GM12878 (cell line): Measurements from ENCODE around the gene GATA2. TPM values are rescaled to one million over a fixed set of nuclear protein-coding genes. Genes with fewer than 3 reads are reported as not detected.

ENCODE experiments used
- ATAC-seq: fragments of 200-7000 bp; cut with Tn5 transposase; 3 replicates; pipeline ENCODE4 v1.9.1; 2020; ENCODE audit warnings: mild to moderate bottlenecking, moderate library complexity
- BruUV-seq: library from RNA; stranded (reverse); fragments of 400-500 nt; replicated peaks from 2 replicates; lab custom pipeline; 2021; lab: Mats Ljungman, UMichigan
- CTCF ChIA-PET: fragments of 300-600 bp; sonication (Branson Sonifier 250); formaldehyde crosslinking; extraction: SDS; loops from one replicate; lab custom pipeline; 2021; ENCODE audit warnings: inconsistent platforms; lab: Yijun Ruan, JAX
- POLR2A ChIA-PET: fragments of 350-600 bp; formaldehyde crosslinking; extraction: SDS; loops from one replicate; lab custom pipeline; 2021; ENCODE audit warnings: inconsistent platforms; lab: Charles Lee
- RAD21 ChIA-PET: fragments of 300-600 bp; sonication (Branson Sonifier 250); formaldehyde crosslinking; loops from one replicate; lab custom pipeline; 2023; ENCODE audit warnings: antibody characterized with exemption; ENCODE audit not compliant: unreplicated experiment; lab: Charles Lee
- SMC1A ChIA-PET: fragments of 300-600 bp; sonication (Branson Sonifier 250); formaldehyde crosslinking; loops from one replicate; lab custom pipeline; 2023; ENCODE audit not compliant: unreplicated experiment, uncharacterized antibody; lab: Charles Lee
- DNase-seq: peaks from one replicate; pipeline ENCODE4 v3.0.0-alpha.2; 2011; ENCODE audit warnings: low read depth, low spot score
- FAIRE-seq: peaks from 3 replicates; lab custom pipeline; 2011; peaks lifted over from hg19 to GRCh38; lab: Jason Lieb, UNC
- H2AFZ ChIP-seq: 2 replicates; pipeline ENCODE4 v1.6.0; 2011; ENCODE audit warnings: low read depth, low read length, control low read depth; ENCODE audit not compliant: control insufficient read depth
- H3K27ac ChIP-seq: 2 replicates; pipeline ENCODE4 v1.5.1; 2011; ENCODE audit warnings: control low read depth; ENCODE audit not compliant: control insufficient read depth, insufficient read depth
- H3K27me3 ChIP-seq, 2 experiments: replicated peaks in 1 of 2; 2 replicates each; pipeline versions ENCODE4 v1.6.0 to v1.6.1; 2011; ENCODE audit warnings: low read length in 1 of 2; ENCODE audit not compliant: control insufficient read depth in 2 of 2, insufficient read depth in 2 of 2
- H3K36me3 ChIP-seq, 2 experiments: 2 replicates each; pipeline ENCODE4 v1.5.1; 2011; ENCODE audit warnings: low read length in 1 of 2; ENCODE audit not compliant: control insufficient read depth in 2 of 2, insufficient read depth in 2 of 2
- H3K4me1 ChIP-seq: 2 replicates; pipeline ENCODE4 v1.6.1; 2011; ENCODE audit warnings: mild to moderate bottlenecking, low read length, moderate library complexity, mixed read lengths; ENCODE audit not compliant: control insufficient read depth, insufficient read depth
- H3K4me2 ChIP-seq: 2 replicates; pipeline ENCODE4 v1.6.0; 2011; ENCODE audit warnings: control low read depth; ENCODE audit not compliant: control insufficient read depth, insufficient read depth
- H3K4me3 ChIP-seq: fragments of 200-600 bp; sonication (generic); 2 replicates; pipeline ENCODE4 v1.5.1; 2016
- H3K79me2 ChIP-seq: 2 replicates; pipeline ENCODE4 v1.6.0; 2011; ENCODE audit warnings: low read length; ENCODE audit not compliant: control insufficient read depth, insufficient read depth
- H3K9ac ChIP-seq: 2 replicates; pipeline ENCODE4 v1.8.0; 2011; ENCODE audit warnings: low read length, control low read depth, mixed read lengths; ENCODE audit not compliant: control insufficient read depth, insufficient read depth
- H3K9me3 ChIP-seq: replicated peaks from 3 replicates; pipeline ENCODE4 v1.5.1; 2011; ENCODE audit warnings: mild to moderate bottlenecking, low read length; ENCODE audit not compliant: control insufficient read depth, insufficient read depth
- H4K20me1 ChIP-seq: 2 replicates; pipeline ENCODE4 v1.6.0; 2011; ENCODE audit not compliant: control insufficient read depth, insufficient read depth
- CREM ChIP-seq: IDR thresholded peaks from 2 replicates; pipeline ENCODE4 v1.6.1; 2014; ENCODE audit warnings: antibody characterized with exemption, low read depth
- LARP7 ChIP-seq: fragments of 450-650 bp; IDR thresholded peaks from 2 replicates; pipeline ENCODE4 v1.6.1; 2017; ENCODE audit warnings: mild to moderate bottlenecking
- WRNIP1 ChIP-seq: IDR thresholded peaks from 2 replicates; pipeline ENCODE4 v1.6.1; 2011; ENCODE audit warnings: low read depth, low read length, improper control_type of control experiment, borderline replicate concordance
- YY1 ChIP-seq: IDR thresholded peaks from 2 replicates; pipeline ENCODE4 v1.6.1; 2011; ENCODE audit warnings: low read depth, mild to moderate bottlenecking, low read length
- WGBS: methylation state at CpG from one replicate; pipeline ENCODE4 v1.1.6; 2016; ENCODE audit warnings: low lambda C conversion rate; ENCODE audit not compliant: insufficient replicate concordance, insufficient coverage; ENCODE audit errors: missing lambda C conversion rate; 5-methylcytosine and 5-hydroxymethylcytosine counted together
- in situ Hi-C: fragments of 300-500 bp; cut with MboI; formaldehyde crosslinking; loops from 9 replicates; pipeline ENCODE4 v1.14.3; 2018; ENCODE audit warnings: mixed read lengths
- intact Hi-C: fragments of 100-400 bp; cut with micrococcal nuclease; formaldehyde crosslinking; loops from one replicate; pipeline ENCODE4 v1.14.2; 2022; ENCODE audit not compliant: unreplicated experiment
- polyA plus RNA-seq, 11 experiments: library from polyadenylated mRNA; depleted of rRNA in 4 of 11; unstranded in 6 of 11; stranded (reverse) in 5 of 11; fragments of >200 nt; fragmentation: Nextera tagmentation in 4 of 11; fragmentation: Illumina TruSeq in 1 of 11; extraction: Ambion mirVana in 4 of 11; extraction: Trizol in 1 of 11; gene quantifications; 1 replicate in 1 of 11; 2 replicates in 10 of 11; pipeline versions ENCODE4 v1.2.1 to v1.2.3, GENCODE V29; 2011 to 2016; ENCODE audit warnings: inconsistent platforms in 2 of 11, missing spikeins in 2 of 11, low read depth in 1 of 11
- total RNA-seq, 4 experiments: library from RNA; depleted of rRNA in 3 of 4; stranded (reverse); fragments of >200 nt in 3 of 4; fragmentation: Illumina TruSeq in 1 of 4; extraction: Trizol in 1 of 4; gene quantifications; 2 replicates each; pipeline versions ENCODE4 v1.2.1 to v1.2.3, GENCODE V29; 2013 to 2021
- TF ChIP-seq, protein P1 (sequence below): fragments of 450-650 bp; IDR thresholded peaks from 2 replicates; pipeline ENCODE4 v1.6.1; 2018; ENCODE audit warnings: borderline replicate concordance, mild to moderate bottlenecking; ENCODE audit not compliant: partially characterized antibody
- TF ChIP-seq, protein P2 (sequence below): IDR thresholded peaks from 2 replicates; pipeline ENCODE4 v1.6.1; 2012; ENCODE audit warnings: mild to moderate bottlenecking, low read depth, low read length
- TF ChIP-seq, protein P3 (sequence below): fragments of 450-650 bp; IDR thresholded peaks from 2 replicates; pipeline ENCODE4 v1.6.1; 2017; ENCODE audit warnings: mild to moderate bottlenecking, moderate library complexity
- TF ChIP-seq, protein P4 (sequence below): fragments of 450-650 bp; conservative IDR thresholded peaks from 2 replicates; pipeline ENCODE4 v1.6.1; 2017; ENCODE audit warnings: mild to moderate bottlenecking, moderate library complexity

Gene GATA2
- total and polyA plus RNA-seq, 10 of the 15 experiments (the other 5 are each of a cell fraction or from before 2014, with no cell fraction given): 0.56 TPM; not detected in 9

DNA sequence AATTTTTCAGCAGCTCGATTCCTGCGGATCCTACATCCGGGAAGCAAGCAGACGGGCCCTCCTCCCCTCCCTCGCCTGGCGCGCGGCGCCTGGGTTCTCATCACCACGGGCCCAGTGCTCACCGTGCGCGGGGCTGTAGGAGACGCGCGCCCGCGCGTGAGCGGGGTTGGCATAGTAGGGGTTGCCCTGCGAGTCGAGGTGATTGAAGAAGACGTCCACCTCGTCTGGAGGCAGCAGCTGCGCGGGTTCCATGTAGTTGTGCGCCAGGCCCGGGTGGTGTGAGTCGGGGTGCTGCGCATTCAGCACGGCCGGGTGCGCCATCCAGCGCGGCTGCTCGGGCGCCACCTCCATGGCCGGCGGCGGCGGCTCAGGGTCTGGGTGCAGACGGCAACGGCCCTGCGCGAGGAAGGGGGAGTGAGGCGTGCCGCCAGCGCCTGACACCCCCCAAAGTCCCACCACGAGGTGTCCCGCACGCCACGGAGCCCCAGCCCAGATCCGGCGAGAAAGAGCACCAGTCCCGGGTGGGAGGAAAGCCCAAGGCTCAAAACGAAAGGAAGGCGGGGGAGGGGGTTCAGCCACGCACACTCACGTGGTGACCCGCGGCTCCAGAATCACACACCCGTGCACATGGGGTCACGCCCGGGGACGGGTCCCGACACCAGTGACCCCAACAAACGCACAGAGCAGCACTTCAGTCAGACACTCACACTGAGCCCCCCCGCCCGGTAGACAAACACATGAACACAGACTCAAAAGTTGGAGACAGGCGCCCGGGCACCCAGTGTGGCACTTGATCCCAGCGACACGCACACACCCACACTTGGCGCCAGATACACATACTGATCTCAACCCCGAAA is 6.1 kb downstream of the GATA2 start (continued):
- TF ChIP-seq, protein P1, sequence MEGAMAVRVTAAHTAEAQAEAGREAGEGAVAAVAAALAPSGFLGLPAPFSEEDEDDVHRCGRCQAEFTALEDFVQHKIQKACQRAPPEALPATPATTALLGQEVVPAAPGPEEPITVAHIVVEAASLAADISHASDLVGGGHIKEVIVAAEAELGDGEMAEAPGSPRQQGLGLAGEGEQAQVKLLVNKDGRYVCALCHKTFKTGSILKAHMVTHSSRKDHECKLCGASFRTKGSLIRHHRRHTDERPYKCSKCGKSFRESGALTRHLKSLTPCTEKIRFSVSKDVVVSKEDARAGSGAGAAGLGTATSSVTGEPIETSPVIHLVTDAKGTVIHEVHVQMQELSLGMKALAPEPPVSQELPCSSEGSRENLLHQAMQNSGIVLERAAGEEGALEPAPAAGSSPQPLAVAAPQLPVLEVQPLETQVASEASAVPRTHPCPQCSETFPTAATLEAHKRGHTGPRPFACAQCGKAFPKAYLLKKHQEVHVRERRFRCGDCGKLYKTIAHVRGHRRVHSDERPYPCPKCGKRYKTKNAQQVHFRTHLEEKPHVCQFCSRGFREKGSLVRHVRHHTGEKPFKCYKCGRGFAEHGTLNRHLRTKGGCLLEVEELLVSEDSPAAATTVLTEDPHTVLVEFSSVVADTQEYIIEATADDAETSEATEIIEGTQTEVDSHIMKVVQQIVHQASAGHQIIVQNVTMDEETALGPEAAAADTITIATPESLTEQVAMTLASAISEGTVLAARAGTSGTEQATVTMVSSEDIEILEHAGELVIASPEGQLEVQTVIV: no peak
- TF ChIP-seq YY1: no peak

DNA sequence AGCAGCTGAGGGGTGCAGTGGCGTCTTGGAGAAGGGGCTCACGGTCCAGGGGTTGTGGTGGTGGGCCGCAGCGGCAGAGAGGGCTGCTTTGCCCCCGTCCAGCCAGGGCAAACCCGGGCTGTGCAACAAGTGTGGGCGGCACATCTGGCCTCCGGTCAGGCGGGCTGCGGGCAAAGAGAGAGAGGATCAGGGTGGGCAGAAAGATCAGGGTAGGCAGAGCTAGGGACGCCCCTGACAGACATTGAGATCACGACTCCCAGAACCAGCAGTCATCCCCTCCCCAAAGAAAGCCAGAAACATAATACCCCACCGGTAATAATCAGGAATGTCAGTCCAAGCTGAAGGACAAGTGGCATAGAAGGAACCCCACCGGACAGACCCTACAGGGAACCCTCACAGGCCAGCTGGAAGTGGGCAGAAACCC is 6.8 kb downstream of the GATA2 start:
- Histone ChIP-seq H3K4me3 (no peak overlapping the region), H4K20me1 (no peaks in the 10 kb centered on the region; the same call in 1 of the 2 replicates), H3K4me1 (no peaks in the 10 kb centered on the region), H3K27ac (no peak overlapping the region), H3K27me3 (peaks cover 26 to 41% of the 10 kb centered on the region in 2 experiments), H3K9me3 (no peaks in the 10 kb centered on the region), H2AFZ (no peak overlapping the region), H3K36me3 (no peaks in the 10 kb centered on the region), H3K4me2 (no peak overlapping the region), H3K79me2 (no peaks in the 10 kb centered on the region), H3K9ac (no peak overlapping the region)
- POLR2A ChIA-PET: no interaction called here
- SMC1A ChIA-PET: no interaction called here
- CTCF ChIA-PET: no interaction called here
- FAIRE-seq (no peak), ATAC-seq (no peak), DNase-seq (no peak)
- intact Hi-C loops: no loop called here
- 30% methylated on average over 14 of the region's 14 CpGs for WGBS
- in situ Hi-C loops: no loop called here
- no TSS peak for BruUV-seq
- RAD21 ChIA-PET: no interaction called here
- TF ChIP-seq WRNIP1 (no peak), CREM (no peak), LARP7 (no peak)
- TF ChIP-seq, protein P2, sequence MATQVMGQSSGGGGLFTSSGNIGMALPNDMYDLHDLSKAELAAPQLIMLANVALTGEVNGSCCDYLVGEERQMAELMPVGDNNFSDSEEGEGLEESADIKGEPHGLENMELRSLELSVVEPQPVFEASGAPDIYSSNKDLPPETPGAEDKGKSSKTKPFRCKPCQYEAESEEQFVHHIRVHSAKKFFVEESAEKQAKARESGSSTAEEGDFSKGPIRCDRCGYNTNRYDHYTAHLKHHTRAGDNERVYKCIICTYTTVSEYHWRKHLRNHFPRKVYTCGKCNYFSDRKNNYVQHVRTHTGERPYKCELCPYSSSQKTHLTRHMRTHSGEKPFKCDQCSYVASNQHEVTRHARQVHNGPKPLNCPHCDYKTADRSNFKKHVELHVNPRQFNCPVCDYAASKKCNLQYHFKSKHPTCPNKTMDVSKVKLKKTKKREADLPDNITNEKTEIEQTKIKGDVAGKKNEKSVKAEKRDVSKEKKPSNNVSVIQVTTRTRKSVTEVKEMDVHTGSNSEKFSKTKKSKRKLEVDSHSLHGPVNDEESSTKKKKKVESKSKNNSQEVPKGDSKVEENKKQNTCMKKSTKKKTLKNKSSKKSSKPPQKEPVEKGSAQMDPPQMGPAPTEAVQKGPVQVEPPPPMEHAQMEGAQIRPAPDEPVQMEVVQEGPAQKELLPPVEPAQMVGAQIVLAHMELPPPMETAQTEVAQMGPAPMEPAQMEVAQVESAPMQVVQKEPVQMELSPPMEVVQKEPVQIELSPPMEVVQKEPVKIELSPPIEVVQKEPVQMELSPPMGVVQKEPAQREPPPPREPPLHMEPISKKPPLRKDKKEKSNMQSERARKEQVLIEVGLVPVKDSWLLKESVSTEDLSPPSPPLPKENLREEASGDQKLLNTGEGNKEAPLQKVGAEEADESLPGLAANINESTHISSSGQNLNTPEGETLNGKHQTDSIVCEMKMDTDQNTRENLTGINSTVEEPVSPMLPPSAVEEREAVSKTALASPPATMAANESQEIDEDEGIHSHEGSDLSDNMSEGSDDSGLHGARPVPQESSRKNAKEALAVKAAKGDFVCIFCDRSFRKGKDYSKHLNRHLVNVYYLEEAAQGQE: no peak
- TF ChIP-seq, protein P3, sequence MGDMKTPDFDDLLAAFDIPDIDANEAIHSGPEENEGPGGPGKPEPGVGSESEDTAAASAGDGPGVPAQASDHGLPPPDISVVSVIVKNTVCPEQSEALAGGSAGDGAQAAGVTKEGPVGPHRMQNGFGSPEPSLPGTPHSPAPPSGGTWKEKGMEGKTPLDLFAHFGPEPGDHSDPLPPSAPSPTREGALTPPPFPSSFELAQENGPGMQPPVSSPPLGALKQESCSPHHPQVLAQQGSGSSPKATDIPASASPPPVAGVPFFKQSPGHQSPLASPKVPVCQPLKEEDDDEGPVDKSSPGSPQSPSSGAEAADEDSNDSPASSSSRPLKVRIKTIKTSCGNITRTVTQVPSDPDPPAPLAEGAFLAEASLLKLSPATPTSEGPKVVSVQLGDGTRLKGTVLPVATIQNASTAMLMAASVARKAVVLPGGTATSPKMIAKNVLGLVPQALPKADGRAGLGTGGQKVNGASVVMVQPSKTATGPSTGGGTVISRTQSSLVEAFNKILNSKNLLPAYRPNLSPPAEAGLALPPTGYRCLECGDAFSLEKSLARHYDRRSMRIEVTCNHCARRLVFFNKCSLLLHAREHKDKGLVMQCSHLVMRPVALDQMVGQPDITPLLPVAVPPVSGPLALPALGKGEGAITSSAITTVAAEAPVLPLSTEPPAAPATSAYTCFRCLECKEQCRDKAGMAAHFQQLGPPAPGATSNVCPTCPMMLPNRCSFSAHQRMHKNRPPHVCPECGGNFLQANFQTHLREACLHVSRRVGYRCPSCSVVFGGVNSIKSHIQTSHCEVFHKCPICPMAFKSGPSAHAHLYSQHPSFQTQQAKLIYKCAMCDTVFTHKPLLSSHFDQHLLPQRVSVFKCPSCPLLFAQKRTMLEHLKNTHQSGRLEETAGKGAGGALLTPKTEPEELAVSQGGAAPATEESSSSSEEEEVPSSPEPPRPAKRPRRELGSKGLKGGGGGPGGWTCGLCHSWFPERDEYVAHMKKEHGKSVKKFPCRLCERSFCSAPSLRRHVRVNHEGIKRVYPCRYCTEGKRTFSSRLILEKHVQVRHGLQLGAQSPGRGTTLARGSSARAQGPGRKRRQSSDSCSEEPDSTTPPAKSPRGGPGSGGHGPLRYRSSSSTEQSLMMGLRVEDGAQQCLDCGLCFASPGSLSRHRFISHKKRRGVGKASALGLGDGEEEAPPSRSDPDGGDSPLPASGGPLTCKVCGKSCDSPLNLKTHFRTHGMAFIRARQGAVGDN: no peak
- TF ChIP-seq, protein P4, sequence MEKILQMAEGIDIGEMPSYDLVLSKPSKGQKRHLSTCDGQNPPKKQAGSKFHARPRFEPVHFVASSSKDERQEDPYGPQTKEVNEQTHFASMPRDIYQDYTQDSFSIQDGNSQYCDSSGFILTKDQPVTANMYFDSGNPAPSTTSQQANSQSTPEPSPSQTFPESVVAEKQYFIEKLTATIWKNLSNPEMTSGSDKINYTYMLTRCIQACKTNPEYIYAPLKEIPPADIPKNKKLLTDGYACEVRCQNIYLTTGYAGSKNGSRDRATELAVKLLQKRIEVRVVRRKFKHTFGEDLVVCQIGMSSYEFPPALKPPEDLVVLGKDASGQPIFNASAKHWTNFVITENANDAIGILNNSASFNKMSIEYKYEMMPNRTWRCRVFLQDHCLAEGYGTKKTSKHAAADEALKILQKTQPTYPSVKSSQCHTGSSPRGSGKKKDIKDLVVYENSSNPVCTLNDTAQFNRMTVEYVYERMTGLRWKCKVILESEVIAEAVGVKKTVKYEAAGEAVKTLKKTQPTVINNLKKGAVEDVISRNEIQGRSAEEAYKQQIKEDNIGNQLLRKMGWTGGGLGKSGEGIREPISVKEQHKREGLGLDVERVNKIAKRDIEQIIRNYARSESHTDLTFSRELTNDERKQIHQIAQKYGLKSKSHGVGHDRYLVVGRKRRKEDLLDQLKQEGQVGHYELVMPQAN: no peak
